ENCODE results near the gene KCNF1. TPM values are rescaled to one million over a fixed set of nuclear protein-coding genes. Genes with fewer than 3 reads are reported as not detected.

Gene KCNF1
- total and polyA plus RNA-seq, 9 donors = 0.11 to 0.30 (median 0.14) TPM; not detected in 5

- no peaks in the 10 kb centered on the region for H3K36me3 ChIP-seq
- 41 to 60% (median 43%) methylated on average over 9 of the region's 9 CpGs for WGBS, 3 donors
- no peak overlapping the region for H3K4me3 ChIP-seq
- no peaks in the 10 kb centered on the region for H3K9me3 ChIP-seq
- no peak overlapping the region for H3K27ac ChIP-seq
- TF ChIP-seq POLR2A (IDR thresholded peaks at IDR 0.05) (no peak), CTCF (IDR thresholded peaks at IDR 0.05) (no peak), EP300 (IDR thresholded peaks at IDR 0.05) (no peak)
- no peaks in the 10 kb centered on the region for H3K4me1 ChIP-seq (ENCODE audit: insufficient read depth)
- intact Hi-C loops (cut with DNase I) = no loop called here
- no peaks in the 10 kb centered on the region for H3K27me3 ChIP-seq
- DNase-seq = no peak
These were observed 40.1 kb downstream of the KCNF1 start for GRCh38 chr2:10951558-10952414.

GRCh38 chr2:10954416-10954815 lies 42.7 kb downstream of the KCNF1 start:
- H3K4me3 ChIP-seq = no peak overlapping the region
- intact Hi-C loops (cut with DNase I) = no loop called here
- H3K4me1 ChIP-seq (ENCODE audit: insufficient read depth) = no peaks in the 10 kb centered on the region
- no peak for DNase-seq
- no peaks in the 10 kb centered on the region for H3K9me3 ChIP-seq
- no peak overlapping the region for H3K27ac ChIP-seq
- no peaks in the 10 kb centered on the region for H3K27me3 ChIP-seq
- no peak for TF ChIP-seq POLR2A (IDR thresholded peaks at IDR 0.05)
- no peak for TF ChIP-seq EP300 (IDR thresholded peaks at IDR 0.05)
- TF ChIP-seq CTCF (IDR thresholded peaks at IDR 0.05) = no peak
- 87 to 93% (median 92%) methylated on average over 2 of the region's 2 CpGs for WGBS, 3 donors
- H3K36me3 ChIP-seq = no peaks in the 10 kb centered on the region

GRCh38 chr2:10954856-10955818 lies 43.4 kb downstream of the KCNF1 start:
- Histone ChIP-seq H3K27me3 (no peaks in the 10 kb centered on the region), H3K27ac (no peak overlapping the region), H3K36me3 (no peaks in the 10 kb centered on the region), H3K4me1 (ENCODE audit: insufficient read depth) (no peaks in the 10 kb centered on the region), H3K4me3 (no peak overlapping the region), H3K9me3 (no peaks in the 10 kb centered on the region)
- TF ChIP-seq POLR2A (IDR thresholded peaks at IDR 0.05) (no peak), CTCF (IDR thresholded peaks at IDR 0.05) (no peak), EP300 (IDR thresholded peaks at IDR 0.05) (no peak)
- intact Hi-C loops (cut with DNase I) = no loop called here
- 77 to 85% (median 84%) methylated on average over 12 of the region's 12 CpGs for WGBS, 3 donors
- no peak for DNase-seq

DNA sequence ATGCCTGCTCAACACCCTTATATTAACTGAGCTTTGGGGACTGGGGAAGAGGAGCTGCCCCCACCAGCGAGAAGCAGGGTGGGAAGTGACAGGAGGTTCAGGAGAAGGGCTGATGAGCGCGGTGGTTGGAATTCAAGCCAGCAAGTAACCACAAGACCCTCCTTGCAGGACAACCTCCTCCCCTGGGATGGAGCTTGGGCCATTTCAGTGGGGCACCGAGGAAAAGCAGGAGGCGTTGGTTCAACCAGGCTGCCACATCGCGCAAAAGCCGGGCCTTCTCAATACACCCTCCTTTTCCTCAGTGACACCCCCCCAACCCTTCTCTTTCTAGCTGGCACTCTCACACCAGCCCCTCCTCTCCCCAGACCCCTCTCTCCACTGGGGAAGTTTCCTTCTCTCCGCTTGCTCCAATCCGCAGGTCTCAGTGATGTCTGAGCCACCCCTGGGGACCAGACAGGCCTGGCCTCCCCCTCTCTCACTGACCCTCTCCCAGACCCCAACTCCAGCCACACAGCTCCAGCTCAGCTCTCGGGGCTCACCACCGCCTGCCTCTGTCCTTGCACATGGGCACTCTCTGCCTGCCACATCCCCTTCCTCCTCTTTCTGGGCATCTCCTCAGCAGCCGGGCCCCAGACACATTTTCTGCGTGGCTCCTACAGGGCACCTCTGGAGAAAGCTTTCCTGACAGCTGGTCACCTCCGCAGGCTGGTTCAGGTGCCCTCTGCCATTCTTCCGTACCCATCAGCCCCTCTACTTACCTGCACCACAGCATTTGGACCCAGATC lies 44.5 kb downstream of the KCNF1 start:
- Histone ChIP-seq H3K36me3 (no peaks in the 10 kb centered on the region), H3K9me3 (no peaks in the 10 kb centered on the region), H3K27ac (no peak overlapping the region), H3K4me3 (no peak overlapping the region), H3K27me3 (no peaks in the 10 kb centered on the region), H3K4me1 (ENCODE audit: insufficient read depth) (no peaks in the 10 kb centered on the region)
- intact Hi-C loops (cut with DNase I) = no loop called here
- WGBS, 3 donors = 89 to 94% (median 93%) methylated on average over 16 of the region's 16 CpGs
- no peak for DNase-seq
- TF ChIP-seq CTCF (IDR thresholded peaks at IDR 0.05) (no peak), EP300 (IDR thresholded peaks at IDR 0.05) (no peak), POLR2A (IDR thresholded peaks at IDR 0.05) (no peak)
